Transverse colon (tissue), 3 donors: ENCODE measurements around the gene IBA57.

Experiments used
- EP300 ChIP-seq: sonication (generic); formaldehyde crosslinking; IDR thresholded peaks from one replicate; pipeline ENCODE4 v1.6.1; 2017; ENCODE audit warnings: antibody characterized with exemption, low read depth
- POLR2A ChIP-seq: fragments of 450-650 bp; IDR thresholded peaks from one replicate; pipeline ENCODE4 v1.6.1; 2016; ENCODE audit warnings: antibody characterized with exemption, mild to moderate bottlenecking, moderate library complexity
- TF ChIP-seq, protein P1 (sequence below), 5 experiments: fragments of 200-600 bp in 3 of 5; fragments of 450-650 bp in 2 of 5; sonication (generic) in 3 of 5; IDR thresholded peaks; 1 replicate in 2 of 5; 2 replicates in 3 of 5; pipeline ENCODE4 v1.5.1; 2016 to 2017; ENCODE audit warnings: antibody characterized with exemption in 5 of 5, inconsistent platforms in 3 of 5, mild to moderate bottlenecking in 2 of 5, moderate library complexity in 1 of 5

DNA sequence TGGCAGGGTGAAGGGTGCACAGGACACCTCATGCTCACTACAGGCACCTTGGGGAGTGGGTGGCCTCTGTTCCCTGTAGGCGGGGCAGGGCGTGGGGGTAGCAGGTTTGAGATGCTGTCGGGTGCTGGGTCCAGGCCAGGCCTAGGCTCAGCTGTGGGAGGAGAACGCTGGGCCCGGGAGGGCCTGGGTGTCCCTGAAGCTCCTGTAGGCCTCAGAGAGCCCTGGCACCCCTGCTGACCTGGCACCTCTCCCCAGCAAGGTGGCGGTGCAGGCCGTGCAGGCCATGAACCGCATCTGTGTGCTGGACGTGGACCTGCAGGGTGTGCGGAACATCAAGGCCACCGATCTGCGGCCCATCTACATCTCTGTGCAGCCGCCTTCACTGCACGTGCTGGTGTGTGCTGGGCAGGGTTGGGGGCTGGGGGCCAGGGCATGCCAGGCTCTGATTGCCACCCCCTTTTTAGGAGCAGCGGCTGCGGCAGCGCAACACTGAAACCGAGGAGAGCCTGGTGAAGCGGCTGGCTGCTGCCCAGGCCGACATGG lies 18.4 kb upstream of the IBA57 start:
- TF ChIP-seq, protein P1, sequence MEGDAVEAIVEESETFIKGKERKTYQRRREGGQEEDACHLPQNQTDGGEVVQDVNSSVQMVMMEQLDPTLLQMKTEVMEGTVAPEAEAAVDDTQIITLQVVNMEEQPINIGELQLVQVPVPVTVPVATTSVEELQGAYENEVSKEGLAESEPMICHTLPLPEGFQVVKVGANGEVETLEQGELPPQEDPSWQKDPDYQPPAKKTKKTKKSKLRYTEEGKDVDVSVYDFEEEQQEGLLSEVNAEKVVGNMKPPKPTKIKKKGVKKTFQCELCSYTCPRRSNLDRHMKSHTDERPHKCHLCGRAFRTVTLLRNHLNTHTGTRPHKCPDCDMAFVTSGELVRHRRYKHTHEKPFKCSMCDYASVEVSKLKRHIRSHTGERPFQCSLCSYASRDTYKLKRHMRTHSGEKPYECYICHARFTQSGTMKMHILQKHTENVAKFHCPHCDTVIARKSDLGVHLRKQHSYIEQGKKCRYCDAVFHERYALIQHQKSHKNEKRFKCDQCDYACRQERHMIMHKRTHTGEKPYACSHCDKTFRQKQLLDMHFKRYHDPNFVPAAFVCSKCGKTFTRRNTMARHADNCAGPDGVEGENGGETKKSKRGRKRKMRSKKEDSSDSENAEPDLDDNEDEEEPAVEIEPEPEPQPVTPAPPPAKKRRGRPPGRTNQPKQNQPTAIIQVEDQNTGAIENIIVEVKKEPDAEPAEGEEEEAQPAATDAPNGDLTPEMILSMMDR (IDR thresholded peaks at IDR 0.05), result no peak
- TF ChIP-seq EP300, result no peak
- TF ChIP-seq POLR2A, result no peak
